ENCODE results near the gene KCP.
A peak's percentile ranks its signal among the peaks of the same experiment; 100 is the strongest.

KCP gene

GRCh38 chr7:128837521-128837921 lies 73.0 kb downstream of the KCP start:
- Mint-ChIP-seq H3K9me3 (no peaks in the 10 kb centered on the region), H3K4me1 (ENCODE audit: low read depth) (peaks cover 5% of the 10 kb centered on the region), H3K36me3 (ENCODE audit: low read depth) (no peaks in the 10 kb centered on the region), H3K27ac (no peak overlapping the region), H3K27me3 (peaks cover 1% of the 10 kb centered on the region), H3K4me3 (no peak overlapping the region)
- no peak for DNase-seq

GRCh38 chr7:128836729-128837348 lies 73.7 kb downstream of the KCP start:
- Mint-ChIP-seq H3K36me3 (ENCODE audit: low read depth) (no peaks in the 10 kb centered on the region), H3K27me3 (peaks cover 5% of the 10 kb centered on the region), H3K27ac (no peak overlapping the region), H3K9me3 (no peaks in the 10 kb centered on the region), H3K4me3 (no peak overlapping the region), H3K4me1 (ENCODE audit: low read depth) (peaks cover 3% of the 10 kb centered on the region)
- no peak for DNase-seq

GRCh38 chr7:128835790-128836641 lies 74.5 kb downstream of the KCP start:
- peaks cover 13% of the 10 kb centered on the region for H3K27me3 Mint-ChIP-seq
- no peaks in the 10 kb centered on the region for H3K36me3 Mint-ChIP-seq (ENCODE audit: low read depth)
- H3K4me3 Mint-ChIP-seq: no peak overlapping the region
- no peak overlapping the region for H3K27ac Mint-ChIP-seq
- DNase-seq: no peak
- H3K4me1 Mint-ChIP-seq (ENCODE audit: low read depth): peaks cover 8% of the 10 kb centered on the region
- no peaks in the 10 kb centered on the region for H3K9me3 Mint-ChIP-seq

- no peak for DNase-seq
- Mint-ChIP-seq H3K4me3 (no peak overlapping the region), H3K36me3 (ENCODE audit: low read depth) (no peaks in the 10 kb centered on the region), H3K9me3 (no peaks in the 10 kb centered on the region), H3K27ac (no peak overlapping the region), H3K4me1 (ENCODE audit: low read depth) (peaks cover 13% of the 10 kb centered on the region), H3K27me3 (peaks cover 20% of the 10 kb centered on the region)
Observed at GRCh38 chr7:128835231-128835751, 75.2 kb downstream of the KCP start.

DNA sequence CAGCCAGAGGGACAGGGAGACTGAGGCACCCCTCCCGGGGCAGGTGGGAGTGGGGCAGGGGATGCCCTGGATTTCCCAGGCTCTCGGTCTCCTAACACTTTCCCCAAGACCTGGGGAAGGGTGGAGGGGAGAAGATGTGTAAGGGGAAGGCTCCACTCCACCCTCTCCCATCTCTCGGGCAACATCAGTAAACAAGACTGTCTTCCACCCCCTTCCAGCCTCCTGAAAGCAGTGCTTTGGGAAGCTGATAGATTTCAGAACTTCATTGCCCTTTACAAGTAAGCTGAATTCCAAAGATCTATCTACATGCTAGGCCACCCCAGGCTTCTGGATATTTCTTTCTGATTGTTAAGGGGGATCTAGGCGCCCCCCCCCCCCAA lies 76.6 kb downstream of the KCP start:
- no peak overlapping the region for H3K27ac Mint-ChIP-seq
- peaks cover 29% of the 10 kb centered on the region for H3K27me3 Mint-ChIP-seq
- H3K36me3 Mint-ChIP-seq (ENCODE audit: low read depth): no peaks in the 10 kb centered on the region
- H3K9me3 Mint-ChIP-seq: no peaks in the 10 kb centered on the region
- no peak overlapping the region for H3K4me3 Mint-ChIP-seq
- no peak for DNase-seq
- peaks cover 17% of the 10 kb centered on the region for H3K4me1 Mint-ChIP-seq (ENCODE audit: low read depth)

GRCh38 chr7:128833148-128833945 lies 77.2 kb downstream of the KCP start:
- H3K4me1 Mint-ChIP-seq (ENCODE audit: low read depth): peaks cover 17% of the 10 kb centered on the region
- H3K9me3 Mint-ChIP-seq: no peaks in the 10 kb centered on the region
- no peak for DNase-seq
- H3K4me3 Mint-ChIP-seq: no peak overlapping the region
- H3K36me3 Mint-ChIP-seq (ENCODE audit: low read depth): no peaks in the 10 kb centered on the region
- H3K27me3 Mint-ChIP-seq: peaks cover 35% of the 10 kb centered on the region
- no peak overlapping the region for H3K27ac Mint-ChIP-seq

DNA sequence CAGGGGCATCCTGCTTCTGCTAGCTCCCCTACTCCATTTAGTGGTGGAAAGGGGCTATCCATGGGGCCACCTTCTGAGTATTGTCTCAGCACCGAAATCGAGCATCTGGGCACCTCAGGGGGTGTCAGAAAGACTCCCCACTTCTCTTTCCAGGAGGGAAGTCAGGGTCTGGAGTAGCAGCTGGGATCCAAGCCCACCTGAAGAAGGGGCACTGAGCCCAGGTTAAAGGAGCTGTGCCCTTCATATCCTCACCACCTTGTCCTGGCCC lies 77.7 kb downstream of the KCP start:
- Mint-ChIP-seq H3K4me3 (no peak overlapping the region), H3K9me3 (no peaks in the 10 kb centered on the region), H3K4me1 (ENCODE audit: low read depth) (peaks cover 17% of the 10 kb centered on the region), H3K27ac (no peak overlapping the region), H3K36me3 (ENCODE audit: low read depth) (no peaks in the 10 kb centered on the region), H3K27me3 (peaks cover 40% of the 10 kb centered on the region)
- DNase-seq: no peak

DNA sequence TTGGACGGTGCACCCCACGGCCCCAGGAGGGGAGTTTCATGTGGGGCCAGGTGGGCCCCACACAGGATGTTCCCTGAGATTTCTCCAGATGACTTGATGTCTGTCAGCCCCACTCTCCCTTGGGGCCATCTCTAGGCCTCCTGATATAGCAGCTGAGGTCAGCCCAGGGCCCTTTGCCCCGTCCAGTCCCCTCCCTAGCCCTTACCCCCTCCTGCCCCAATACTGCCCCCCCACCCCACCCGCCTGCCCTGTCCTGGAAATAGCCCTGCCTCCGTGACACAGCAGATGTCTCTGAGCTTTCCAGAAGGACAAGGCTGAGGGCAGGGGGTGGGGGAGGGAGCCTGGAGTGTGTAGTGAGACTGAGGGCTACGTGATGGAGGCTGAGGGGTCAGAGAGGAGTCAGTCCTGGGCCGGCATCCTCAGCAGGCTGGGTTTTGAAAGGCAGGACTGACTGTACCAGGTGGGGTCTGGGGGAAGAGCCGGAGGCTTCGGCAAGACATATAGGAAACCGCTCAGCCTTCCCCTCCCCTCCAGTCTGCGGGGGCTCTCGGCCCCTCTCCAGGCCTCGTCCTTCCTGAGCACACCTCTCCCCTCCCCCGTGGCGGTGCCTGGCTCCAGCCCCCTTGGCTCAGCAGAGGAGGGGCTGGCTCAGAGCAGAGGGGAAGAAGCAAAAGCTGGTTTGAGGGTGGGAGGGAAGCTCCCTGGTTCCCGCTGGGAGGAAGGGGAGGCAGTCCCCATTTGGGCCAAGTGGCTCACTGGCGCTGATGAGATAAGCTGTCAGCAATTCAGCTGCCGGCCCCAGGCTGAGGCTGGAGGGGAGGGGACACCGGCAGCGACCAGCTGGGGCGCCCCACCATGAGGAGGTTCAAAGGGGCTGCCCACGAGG lies 78.3 kb downstream of the KCP start:
- no peak overlapping the region for H3K27ac Mint-ChIP-seq
- H3K27me3 Mint-ChIP-seq: peaks cover 44% of the 10 kb centered on the region
- no peak for DNase-seq
- H3K9me3 Mint-ChIP-seq: no peaks in the 10 kb centered on the region
- H3K4me1 Mint-ChIP-seq (ENCODE audit: low read depth): peaks cover 17% of the 10 kb centered on the region
- no peaks in the 10 kb centered on the region for H3K36me3 Mint-ChIP-seq (ENCODE audit: low read depth)
- no peak overlapping the region for H3K4me3 Mint-ChIP-seq

DNA sequence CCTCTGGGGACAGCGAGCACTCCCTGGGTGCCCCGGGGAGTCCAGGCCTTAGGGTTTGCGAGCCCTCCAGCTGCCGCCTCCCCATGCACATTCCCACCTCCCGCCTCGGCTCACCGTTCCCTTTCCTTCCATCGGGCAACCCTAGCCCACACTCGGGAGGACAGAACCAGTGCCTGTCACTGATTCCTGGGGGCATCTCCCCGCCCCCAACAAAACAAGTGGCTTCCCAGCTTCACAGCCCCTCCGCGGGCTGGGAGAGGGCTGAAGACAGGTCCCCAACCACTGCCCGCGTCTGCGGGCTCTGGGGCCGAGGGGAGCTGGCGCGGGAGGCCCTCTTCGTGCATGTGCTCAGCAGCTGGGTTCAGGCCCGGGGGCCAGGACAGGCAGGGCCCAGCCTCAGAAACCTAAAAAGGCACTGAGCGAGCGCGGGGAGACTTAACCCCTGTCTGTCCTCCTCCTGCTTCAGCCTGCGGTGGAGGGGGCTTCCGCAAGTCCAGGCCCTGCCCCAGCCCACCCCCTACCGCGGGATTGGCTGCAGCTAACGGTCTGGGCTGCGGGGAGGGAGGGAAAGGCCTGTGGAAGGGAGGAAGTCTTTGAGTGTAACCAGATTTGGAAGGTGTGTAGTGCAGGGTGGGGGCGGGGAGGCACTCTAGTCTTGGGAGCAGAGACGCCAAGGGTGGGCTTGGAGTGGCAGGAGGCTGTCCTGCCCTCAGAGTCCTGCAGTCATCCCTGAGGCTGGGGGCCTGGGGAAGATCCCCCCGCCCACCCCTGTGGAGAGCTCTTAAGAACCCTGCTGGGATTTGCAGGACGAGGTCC lies 79.1 kb downstream of the KCP start:
- Mint-ChIP-seq H3K4me1 (ENCODE audit: low read depth) (peaks cover 17% of the 10 kb centered on the region), H3K4me3 (no peak overlapping the region), H3K27ac (no peak overlapping the region), H3K27me3 (peaks cover 52% of the 10 kb centered on the region), H3K9me3 (no peaks in the 10 kb centered on the region), H3K36me3 (ENCODE audit: low read depth) (no peaks in the 10 kb centered on the region)
- DNase-seq: peak; percentile 53

DNA sequence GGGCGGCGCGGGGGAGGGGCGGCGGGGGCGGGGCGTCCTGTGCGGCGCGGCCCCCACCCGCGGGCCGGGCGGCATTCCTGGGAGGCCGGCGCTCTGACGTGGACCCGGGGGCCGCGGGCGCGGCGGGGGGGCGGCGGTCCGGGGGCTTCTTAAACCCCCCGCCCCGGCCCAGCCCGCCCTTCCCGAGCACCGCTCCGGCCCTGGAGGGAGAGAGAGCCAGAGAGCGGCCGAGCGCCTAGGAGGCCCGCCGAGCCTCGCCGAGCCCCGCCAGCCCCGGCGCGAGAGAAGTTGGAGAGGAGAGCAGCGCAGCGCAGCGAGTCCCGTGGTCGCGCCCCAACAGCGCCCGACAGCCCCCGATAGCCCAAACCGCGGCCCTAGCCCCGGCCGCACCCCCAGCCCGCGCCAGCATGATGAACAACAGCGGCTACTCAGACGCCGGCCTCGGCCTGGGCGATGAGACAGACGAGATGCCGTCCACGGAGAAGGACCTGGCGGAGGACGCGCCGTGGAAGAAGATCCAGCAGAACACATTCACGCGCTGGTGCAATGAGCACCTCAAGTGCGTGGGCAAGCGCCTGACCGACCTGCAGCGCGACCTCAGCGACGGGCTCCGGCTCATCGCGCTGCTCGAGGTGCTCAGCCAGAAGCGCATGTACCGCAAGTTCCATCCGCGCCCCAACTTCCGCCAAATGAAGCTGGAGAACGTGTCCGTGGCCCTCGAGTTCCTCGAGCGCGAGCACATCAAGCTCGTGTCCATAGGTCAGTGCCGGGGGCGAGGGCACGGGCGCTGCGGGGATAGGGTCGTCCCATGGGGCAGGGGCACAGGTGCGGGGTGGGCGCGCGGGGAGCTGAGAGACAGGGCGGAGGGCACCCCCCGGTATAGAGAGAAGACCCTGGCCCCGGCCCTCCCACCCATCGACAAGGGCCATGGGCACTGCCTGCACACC lies 80.0 kb downstream of the KCP start, which contains the start of gene FLNC:
Gene FLNC, plus strand, starts transcription at position 176 of the 947 bp plus-strand sequence. Its CDS starts 232 bp downstream, at position 408.
- Mint-ChIP-seq H3K27ac (no peak within 1 kb of the TSS), H3K9me3 (no peaks in the 10 kb centered on the region), H3K27me3 (peaks cover 52% of the 10 kb centered on the region), H3K36me3 (ENCODE audit: low read depth) (no peaks in the 10 kb centered on the region), H3K4me3 (peak within 1 kb of the TSS; percentile 61), H3K4me1 (ENCODE audit: low read depth) (peaks cover 17% of the 10 kb centered on the region)
- peak; percentile 58 for DNase-seq

GRCh38 chr7:128829391-128830166 lies 80.9 kb downstream of the KCP start:
- peaks cover 52% of the 10 kb centered on the region for H3K27me3 Mint-ChIP-seq
- peaks cover 17% of the 10 kb centered on the region for H3K4me1 Mint-ChIP-seq (ENCODE audit: low read depth)
- H3K4me3 Mint-ChIP-seq: peak overlapping the region; percentile 39
- no peaks in the 10 kb centered on the region for H3K36me3 Mint-ChIP-seq (ENCODE audit: low read depth)
- no peak for DNase-seq
- no peak overlapping the region for H3K27ac Mint-ChIP-seq
- no peaks in the 10 kb centered on the region for H3K9me3 Mint-ChIP-seq

All from activated T-cell treated with anti-CD3 and anti-CD28 coated beads, Interleukin-2, amount 50 U/mL, for 24 hours (primary cell).